GM21381 (cell line): ENCODE results near the gene IER5L.
"Not testable (repeated sequence)": the region's sequence is repeated elsewhere in the genome, so short reads cannot be mapped to it uniquely, and the experiment has no call there.

Experiments
- ATAC-seq: cut with Tn5 transposase; IDR thresholded peaks from one replicate; pipeline ENCODE4 v1.9.1; 2021; ENCODE audit warnings: mild to moderate bottlenecking, moderate library complexity; ENCODE audit not compliant: unreplicated experiment

Gene IER5L

DNA sequence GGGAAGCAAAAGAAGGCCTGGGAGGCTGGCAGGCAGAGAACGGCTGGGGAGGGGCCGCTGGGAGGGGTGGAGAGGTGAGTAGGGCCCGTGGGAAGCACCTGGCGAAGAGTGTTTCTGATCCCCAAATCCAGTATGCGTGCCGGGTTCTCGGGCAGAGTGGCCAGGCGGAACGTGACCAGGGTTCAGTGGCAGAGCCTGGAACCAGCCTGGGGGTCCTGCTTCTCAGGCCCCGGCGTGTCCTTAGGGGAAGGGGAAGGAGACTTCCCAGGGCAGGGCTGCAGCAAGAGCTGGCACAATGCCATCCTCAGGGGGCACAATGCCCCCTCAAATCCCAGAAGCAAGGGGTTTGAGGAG, 25.5 kb upstream of the IER5L start:
- ATAC-seq = no peak

DNA sequence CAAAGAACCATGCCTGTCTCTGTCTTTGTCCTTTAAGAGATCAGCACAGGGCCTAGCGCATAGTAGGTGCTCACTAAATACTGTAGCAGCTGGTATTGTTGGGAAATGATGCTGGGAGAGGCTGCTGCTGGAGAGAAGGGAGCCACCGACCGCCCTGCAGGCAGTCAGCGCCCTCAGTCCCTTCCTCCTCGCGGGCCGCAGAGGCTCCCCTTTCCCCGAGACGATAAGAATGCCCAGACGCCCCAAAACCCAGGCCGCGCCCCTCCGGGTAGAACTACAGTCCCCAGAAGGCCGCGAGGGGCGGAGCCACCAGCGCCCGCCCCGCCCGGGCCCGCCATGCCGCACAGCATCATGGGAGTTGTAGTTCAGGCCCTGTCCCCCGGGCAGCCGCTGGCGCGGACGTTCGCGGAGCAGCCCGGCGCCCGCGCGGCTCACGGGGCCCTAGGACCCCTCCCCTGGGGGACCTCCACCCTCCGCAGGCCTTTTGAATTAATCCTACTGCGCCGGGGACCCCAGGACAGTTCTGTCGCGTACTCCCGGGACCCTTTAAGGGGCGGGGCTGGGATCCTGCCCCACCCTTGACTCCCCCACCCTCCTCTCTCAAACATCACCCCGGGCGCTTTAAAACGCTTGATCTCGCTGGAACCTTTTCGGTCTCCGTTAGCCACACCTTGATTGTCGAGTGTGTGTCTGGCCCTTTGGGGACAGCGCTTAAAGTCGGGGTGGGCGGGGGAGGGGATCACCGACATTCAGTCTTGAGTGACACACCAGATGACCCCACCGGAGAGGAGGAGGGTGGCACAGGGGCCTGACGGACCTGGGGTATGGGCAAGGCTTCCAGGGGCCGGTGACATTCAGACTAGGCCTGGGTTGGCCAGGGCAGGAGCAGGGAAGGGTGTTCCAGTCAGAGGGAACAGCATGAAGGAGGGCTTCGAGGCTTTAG, 24.8 kb upstream of the IER5L start:
- peak; percentile 86 for ATAC-seq

DNA sequence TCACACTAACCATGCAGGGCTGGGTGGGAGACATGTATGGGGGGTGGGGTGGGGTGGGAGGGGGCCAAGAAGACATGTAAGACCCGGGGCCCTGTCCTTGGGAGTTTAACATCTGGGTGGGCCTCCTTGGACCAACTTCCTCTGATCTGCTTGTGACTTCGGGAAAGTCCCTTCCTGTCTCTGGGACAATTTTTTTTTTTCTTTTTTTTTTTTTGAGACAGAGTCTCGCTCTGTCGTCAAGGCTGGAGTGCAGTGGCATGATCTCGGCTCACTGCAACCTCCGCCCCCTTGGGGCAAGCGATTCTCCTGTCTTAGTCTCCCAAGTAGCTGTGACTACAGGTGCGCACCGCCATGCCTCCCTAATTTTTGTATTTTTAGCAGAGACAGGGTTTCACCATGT, 23.8 kb upstream of the IER5L start:
- ATAC-seq = no peak

DNA sequence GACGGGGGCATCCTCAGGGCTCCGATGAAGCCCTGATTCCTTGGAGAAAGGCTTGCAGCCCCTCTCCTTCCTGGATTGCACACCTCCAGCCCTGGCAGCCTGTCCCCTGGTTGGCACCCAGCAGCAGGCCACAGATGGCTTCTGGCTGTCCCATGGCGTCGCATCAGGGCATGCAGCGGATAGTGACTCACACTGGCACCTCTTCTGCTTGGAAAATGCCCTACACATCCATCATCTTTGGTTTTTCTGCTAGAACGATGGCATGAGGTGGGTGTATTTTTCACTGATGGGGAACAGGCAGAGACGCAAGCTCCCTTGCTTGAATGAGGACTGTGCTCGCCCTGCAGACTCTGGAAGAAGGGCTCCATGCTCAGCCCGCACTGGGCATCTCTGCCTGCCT, 23.2 kb upstream of the IER5L start:
- ATAC-seq = no peak

DNA sequence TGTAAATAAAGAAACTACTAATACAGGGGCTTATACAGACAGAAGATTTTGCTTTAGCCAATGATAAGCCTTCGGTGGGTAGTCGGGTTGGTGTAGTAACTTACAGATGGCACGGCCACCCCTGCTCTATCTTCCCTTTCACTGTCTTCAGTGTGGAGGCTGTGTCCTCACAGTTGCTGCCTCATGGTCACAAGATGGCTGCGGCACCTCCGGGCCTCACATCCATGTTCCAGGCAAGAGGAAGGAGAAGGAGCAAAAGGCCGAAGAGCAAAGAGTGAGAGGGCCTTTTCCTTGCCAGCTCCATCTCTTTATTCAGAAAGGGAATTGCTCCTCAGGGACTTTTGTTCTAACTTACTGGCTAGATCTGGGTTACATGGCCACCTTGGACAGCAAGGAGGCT, 22.2 kb upstream of the IER5L start:
- no peak for ATAC-seq

DNA sequence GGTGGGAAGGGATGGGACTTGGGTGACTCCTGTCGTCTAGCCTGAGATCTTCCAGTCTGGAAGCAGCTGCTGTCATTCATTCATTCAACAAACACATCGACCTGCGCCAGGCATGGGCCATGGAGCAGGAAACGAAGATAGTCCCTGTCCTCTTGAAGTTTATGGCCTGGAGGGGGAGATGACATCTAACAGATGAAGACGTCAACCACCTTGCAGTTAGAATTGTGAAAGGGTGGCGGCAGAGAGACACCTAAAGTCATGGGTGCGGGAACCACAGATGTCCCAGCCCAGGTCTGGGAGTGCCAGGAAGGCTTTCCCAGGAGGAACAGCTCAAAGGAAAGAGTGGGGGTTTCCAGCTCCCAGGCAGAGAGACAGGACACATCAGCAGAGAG, 21.0 kb upstream of the IER5L start:
- no peak for ATAC-seq

DNA sequence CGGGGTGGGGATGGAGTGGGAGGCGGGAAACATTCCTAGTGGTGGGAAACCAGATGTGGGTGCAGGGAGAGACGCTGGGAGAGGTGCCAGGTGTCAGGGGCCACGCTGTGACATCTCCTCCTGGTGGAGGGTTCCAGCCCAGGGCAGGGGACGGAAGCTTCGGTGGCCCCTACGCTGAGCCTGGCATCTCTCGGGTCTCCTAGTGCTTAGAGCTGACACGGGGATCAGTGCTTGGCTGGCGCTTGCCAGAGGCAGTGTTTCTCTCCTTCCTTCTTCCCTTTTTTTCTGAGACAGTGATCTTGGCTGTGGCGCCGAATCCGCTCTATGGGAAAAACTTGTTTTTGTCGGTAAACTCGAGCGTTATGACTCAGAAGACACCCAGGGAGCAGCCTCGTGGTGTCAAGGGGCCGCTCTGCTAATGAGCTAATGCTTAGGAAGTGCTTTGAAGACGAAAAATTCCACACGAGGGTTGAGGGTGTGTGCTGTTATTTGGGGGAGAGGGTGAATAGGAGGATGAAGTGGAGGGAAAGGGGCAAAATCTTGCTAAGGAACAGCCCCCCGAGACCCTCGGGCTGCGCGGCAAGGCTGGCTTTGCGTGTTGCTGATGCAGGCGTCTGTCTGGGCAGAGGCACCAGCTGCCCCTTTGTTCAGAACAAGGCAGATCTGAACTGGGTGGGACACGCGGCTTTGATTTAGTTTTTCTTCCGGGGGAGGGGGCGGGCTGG, 20.4 kb upstream of the IER5L start:
- ATAC-seq = no peak

DNA sequence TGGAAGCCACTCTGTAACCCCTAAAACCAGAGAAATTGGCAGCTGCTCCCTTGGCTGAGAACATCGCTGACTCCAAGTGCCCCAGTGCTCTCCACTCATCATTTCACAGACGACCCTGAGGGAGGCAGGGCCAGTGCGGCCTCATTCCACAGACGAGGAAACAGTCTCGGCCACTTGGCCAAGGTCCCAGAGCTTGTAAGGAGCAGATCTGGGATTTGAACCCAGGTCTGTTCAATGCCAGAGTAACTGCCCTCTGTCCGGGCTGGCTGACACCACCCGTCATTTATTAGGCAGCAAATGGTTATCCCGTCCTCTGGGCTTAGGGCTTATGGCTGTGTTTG, 19.9 kb upstream of the IER5L start:
- ATAC-seq = no peak

DNA sequence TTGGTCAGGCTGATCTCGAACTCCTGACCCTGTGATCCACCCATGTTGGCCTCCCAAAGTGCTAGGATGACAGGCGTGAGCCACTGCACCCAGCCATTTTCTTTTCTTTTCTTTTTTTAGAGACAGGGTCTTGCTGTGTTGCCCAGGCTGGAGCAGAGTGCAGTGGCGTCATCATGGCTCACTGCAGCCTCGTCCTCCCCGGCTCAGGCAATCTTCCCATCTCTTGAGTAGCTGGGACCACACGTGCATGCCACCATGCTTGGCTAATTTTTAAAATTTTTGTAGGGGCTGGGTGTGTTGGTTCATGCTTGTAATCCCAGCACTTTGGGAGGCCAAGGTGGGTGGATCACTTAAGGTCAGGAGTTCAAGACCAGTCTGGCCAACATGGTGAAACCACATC, 19.0 kb upstream of the IER5L start:
- not testable (repeated sequence) for ATAC-seq

DNA sequence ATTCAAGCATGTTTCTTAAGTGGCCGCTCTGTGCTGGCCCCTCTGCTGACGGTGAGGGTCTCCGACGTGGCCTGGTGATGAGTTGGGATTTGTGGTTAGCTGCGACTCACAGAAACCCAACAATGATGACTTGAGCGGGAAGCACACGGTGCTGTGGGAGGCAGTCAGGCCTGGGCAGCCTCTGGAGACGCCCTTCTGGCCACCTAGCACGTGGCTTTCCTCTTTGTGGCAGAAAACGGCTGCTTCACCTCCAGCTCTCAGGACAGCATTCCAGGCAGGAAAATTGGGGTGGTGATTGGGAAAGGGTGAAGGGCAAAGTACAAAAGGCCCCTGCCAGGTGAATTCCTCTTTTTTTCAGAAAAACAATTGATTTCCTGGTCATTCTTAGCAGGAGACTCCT, 17.5 kb upstream of the IER5L start:
- no peak for ATAC-seq

DNA sequence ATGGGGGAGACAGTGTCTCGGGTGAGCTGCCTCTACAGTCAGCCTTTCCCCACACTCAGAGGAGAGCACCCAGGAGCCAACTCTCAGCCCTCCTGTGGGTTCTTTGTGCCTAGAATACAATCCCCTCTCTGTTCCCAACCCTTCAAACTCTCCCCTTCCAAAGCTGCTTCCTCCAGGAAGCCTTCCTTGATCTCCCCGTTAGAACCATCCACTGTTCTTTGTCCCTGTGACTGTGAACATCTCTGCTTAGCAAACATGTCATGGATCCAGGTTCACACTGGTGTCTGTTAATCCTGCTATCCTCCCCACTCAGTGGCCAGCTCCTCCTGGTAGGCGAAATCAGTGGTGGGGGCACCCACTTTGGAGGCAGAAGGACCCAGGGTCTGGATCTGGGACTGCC, 16.2 kb upstream of the IER5L start:
- ATAC-seq = no peak

DNA sequence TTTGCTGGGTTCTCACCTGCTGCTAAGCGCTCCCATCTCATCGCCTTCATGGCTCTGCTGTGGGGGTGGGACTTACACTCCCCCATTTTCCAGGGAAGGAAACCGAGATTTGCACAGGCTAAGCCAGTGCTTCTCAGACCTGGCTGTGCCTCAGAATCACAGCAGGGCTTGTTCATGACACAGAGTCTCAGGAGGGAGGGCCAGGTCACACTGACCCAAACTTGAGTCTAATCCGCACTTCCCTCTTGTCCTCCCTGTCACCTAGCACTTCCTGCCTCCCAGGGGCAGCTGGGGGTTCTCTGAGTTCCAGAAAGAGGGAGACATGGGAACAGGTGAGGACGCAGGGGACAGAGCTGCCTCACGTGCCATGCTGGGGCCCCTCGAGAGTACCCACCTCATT, 15.6 kb upstream of the IER5L start:
- ATAC-seq = no peak

DNA sequence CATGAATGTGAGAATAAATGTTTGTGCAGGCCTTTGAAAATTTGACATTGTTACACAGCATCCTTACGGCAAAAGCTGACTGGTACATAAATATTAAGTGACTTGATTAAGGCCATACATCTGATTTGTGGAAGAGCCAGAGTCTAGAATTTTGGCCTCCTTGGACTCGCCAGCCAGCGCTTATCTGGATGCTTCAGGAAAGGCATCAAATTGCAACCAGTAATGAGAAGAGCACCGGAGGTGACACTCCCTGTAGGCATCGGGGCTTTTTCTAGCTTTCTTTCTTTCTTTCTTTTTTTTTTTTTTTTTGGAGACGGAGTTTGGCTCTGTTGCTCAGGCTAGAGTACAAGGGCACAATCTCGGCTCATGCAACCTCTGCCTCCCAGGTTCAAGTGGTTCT, 13.2 kb upstream of the IER5L start:
- no peak for ATAC-seq

DNA sequence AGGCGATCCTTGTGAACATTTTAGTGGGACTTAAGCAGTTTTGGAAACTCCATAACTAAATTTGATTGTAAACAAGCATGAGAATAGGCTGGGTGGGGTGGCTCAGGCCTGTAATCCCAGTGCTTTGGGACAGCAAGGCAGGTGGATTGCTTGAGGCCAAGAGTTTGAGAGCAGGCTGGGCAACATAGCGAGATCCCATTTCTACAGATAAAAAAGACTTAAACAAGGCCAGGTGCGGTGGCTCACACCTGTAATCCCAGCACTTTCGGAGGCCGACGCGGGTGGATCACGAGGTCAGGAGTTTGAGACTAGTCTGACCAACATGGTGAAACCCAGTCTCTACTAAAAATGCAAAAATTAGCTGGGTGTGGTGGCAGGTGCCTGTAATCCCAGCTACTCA, 11.9 kb upstream of the IER5L start:
- not testable (repeated sequence) for ATAC-seq

DNA sequence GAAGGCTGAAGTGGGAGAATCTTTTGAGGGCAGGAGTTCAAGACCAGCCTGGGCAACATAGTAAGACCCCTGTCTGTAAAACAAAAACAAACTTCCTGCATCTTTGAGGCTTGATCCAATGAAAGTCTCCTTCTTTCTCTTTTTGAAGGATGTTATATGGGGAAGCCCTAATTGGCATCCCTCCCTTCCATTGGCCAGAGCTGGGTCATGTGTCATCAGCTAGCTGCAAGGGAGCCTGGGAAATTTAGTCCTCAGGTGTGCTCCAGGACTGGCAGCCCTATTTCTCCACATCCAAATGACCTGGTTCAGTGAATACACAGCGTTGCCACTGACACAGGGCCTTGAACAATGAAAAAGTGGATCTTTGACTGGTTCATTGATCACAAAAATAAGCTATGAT, 9.0 kb upstream of the IER5L start:
- no peak for ATAC-seq

DNA sequence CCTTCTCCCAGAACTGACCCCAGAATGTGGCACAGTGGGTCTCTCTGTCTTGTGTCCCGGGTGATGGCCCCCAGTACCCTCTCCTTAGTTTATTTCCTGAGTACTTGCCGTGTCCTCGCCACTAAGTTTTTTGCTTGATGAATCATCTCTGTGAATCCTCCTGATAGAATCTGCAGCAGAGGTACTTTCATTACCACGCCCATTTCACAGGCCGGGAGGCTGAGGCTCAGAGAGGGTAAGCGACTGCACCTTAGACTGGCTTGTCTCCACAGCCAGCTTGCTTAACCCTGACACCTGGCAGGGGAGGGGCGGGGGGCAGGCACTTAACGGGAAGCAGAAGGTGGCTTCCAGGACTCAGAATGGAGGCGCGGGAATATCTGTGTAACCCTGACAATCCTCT, 7.9 kb upstream of the IER5L start:
- ATAC-seq = no peak

DNA sequence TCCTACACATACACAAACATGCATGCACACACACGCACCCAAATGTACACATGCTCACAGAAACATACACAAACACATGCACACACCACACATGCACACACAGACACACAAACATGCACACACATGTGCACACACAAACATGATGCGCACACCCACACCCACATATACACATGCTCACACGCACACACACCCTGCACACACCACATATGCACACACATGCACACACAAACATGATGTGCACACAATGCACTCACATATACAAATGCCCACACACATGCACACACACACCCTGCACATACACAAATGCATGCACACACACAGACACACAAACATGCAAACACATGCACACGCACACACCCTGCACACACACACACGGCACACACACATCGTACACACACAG, 7.3 kb upstream of the IER5L start:
- ATAC-seq = no peak

DNA sequence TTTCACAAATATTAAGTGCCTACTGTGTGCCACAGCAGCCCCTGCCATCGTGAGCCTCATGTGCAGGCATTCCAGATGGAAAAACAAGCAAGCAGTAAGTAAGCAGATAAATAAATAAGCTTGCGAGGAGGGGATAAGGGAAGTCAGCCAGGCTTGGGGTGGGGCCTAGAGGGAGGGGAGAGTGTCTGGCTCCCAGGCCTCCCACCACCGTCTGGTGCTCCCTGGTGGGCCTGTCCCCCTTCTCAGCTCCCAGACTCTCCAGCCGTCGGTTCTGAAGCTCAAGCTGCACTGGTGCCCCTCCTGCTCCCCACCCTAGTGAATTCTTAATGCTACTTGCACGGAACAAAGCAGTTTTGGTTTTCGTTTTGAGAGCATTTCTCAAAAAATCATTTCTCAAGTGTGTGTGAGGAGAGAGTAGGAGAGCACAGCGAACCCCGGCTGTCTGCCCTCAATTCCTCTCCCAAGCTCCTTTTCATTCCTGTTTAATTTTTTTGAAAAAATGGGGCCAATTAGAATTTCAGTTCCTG, 6.6 kb upstream of the IER5L start:
- ATAC-seq = no peak

DNA sequence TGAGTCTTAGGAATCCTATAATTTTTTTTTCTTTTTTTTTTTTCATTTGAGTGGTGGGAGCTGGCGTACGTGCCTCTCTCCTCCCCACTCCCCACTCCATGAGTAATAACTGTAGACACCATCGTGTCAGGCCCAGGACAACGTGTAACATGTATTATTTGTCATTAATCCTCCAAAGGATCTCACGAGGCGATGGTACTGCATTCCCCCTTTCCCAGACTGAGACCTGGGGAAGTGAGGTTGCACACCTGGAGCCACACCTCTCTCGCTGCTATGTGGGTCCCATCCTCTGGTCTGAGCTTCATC, 6.1 kb upstream of the IER5L start:
- no peak for ATAC-seq

DNA sequence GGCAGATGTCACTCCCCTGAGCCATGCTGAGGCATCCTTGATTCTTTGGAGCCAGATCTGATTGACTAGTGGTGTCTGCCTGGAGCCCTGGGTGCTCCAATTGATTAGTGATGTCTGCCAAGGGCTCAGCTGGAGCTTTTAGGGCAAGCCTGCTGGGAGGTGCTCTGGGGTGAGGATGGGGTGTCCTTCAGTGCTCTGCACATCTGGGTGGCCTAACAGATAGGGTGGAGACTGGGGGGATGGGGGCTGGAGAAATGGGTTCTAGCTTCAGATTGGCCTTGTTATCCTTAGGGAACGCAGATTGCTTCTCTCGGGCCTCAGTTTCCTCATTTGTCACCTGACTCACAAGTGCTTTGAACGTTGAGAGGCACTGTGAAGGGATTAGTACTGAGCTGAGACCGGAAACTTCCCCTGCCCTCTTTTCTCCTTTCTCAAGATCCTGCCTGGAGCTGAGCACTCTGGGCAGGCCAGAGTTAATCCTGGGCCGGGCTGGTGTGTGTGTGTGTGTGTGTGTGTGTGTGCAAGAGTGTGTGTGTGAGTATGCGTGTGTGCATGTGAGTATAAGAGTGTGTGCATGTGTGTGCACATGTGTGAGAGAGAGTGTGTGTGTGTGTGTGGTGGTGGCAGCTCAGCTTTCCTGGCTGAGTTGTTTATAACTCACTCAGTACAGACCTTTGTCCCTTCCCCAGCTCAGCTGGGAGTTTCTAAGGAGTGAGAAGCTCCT, 5.6 kb upstream of the IER5L start:
- no peak for ATAC-seq

DNA sequence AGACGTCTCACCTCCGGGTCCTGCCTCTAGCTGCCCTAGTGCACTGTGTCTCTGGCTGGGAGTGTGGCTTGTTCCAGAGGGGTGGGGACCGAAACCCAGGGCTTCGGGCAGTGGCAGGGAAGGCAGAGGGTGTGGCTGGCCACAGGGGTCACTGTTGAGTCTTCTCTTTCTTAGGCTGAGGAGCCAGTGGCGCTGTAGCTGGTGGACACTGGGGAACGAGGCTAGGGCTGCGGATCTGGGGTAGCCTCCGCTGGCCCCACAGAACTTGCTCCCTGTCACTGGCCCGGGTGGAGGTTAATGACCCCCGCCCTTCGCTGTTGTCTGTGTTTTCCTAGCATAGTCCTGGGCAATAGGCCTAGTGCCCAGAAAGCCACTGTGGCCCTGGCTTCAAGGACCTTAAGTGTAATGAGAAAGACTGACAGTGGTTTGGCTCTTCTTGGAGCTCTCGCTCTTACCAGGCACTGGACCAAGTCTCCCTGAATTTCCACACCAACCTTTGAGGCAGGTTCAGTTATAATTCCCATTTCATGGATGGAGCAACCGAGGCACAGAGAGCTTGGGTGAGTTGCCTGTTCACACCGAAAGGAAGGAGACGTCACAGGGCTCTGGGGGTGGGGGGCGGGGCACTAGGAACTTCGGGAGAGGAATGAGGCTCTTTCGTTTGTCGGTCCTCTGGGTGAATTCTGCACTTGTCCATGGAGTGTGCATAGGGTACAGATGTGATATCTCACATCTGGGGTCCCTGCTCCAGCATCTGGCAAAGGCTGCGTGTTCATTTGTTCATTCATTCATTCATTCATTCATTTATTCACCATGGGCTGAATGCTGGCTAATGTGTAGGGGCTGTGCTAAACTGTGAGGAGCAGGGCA, 4.8 kb upstream of the IER5L start:
- ATAC-seq = no peak
